Femur (tissue), 1 donor: ENCODE results near the gene EHBP1L1.

Experiments
- DNase-seq: peaks from one replicate; pipeline ENCODE4 v3.0.0-alpha.2; 2017

The EHBP1L1 gene

DNA sequence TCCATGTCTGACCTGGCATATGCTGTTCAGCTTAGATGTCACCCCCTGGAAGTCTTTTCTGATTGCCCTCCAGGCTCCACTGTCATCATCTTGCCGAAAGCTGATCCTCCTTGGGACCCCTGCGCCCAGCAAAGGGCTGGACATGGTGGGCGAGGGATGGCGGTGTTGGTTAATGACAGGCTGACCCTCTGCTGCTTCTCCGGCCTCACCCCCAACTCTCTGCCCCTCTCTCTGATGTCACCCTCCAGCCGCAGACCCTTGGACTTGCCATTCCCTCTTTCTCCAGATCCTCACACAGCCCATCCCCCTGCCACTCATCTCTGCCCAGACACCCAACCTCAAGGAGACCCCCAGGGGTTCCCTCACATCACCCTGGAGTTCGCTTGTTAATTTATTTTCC is 2.3 kb downstream of the EHBP1L1 start:
- no peak for DNase-seq

GRCh38 chr11:65578667-65579066 is 2.8 kb downstream of the EHBP1L1 start:
- DNase-seq: no peak

DNA sequence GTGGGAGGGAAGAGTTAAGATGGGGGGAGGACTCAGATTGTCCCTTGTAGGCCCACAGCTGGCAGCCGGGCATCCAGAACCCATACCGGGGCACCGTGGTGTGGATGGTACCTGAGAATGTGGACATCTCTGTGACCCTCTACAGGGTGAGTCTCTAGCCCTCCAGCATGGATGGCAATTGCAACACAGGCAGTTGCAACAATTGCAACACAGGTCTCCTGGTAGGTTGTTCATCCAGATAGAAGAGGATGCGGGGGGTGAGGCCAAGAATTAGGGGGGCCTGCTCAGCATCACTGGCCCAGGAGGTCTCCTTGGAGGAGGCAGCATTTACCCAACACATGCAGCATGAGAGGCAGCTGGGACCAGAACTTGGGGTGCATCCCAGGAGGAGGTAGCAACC is 3.4 kb downstream of the EHBP1L1 start:
- DNase-seq: no peak

- no peak for DNase-seq
Observed at GRCh38 chr11:65580031-65580692, 4.3 kb downstream of the EHBP1L1 start.

DNA sequence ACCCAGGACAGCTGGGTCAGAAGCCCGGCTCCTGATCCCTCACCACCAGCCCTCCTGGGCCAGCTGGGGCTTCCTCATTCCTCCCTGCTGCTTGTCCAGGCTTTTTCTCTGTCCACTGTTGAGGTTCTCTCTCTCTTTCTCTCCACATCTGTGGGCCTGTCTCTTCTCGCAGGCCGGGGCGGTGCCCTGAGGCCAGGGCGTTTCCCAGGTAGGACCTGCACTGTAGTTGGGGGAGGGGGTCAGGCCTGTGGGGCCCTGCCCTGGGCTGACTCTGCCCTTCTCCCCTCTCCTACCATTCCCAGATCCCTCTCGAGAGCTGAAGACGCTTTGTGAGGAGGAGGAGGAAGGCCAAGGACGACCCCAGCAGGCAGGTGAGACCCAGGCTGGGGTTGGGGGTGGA is 4.9 kb downstream of the EHBP1L1 start:
- no peak for DNase-seq

- no peak for DNase-seq
Observed at GRCh38 chr11:65581928-65582327, 6.1 kb downstream of the EHBP1L1 start.

DNA sequence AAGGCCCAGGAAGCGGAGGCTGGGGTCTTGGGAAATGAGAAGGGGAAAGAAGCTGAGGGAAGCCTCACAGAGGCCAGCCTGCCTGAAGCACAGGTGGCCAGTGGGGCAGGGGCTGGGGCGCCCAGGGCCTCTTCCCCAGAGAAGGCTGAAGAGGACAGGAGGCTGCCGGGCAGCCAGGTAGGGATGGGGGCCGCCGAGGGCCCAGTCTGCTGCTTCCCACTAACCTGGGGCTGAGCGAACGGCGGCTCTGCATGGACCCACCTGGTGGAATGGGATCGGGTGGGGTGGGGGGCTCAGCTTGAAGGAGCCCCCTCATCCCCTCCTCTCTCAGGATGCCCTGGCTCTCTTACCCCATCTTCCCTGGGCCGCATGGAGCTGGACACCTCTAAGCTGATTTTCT is 7.7 kb downstream of the EHBP1L1 start:
- no peak for DNase-seq

- no peak for DNase-seq
Observed at GRCh38 chr11:65584106-65584505, 8.3 kb downstream of the EHBP1L1 start.

DNA sequence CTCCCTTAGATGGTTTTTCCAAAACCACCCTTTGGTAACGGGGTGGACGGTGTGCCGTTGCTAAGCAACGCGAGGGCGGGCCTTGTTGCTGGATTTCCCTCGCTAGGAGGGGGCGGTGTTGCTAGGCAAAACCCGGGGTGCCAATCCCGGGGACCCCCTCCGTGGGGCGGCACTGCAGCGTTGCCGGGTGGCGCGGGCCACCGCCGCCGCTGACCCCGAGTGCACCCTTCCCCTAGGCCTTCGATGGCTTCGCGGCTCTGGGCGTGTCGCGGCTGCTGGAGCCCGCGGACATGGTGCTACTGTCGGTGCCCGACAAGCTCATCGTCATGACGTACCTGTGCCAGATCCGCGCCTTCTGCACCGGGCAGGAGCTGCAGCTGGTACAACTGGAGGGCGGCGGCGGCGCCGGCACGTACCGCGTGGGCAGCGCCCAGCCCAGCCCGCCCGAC is 8.9 kb downstream of the EHBP1L1 start:
- DNase-seq: peak; percentile 55

GRCh38 chr11:65585396-65586246 is 9.8 kb downstream of the EHBP1L1 start:
- DNase-seq: no peak

DNA sequence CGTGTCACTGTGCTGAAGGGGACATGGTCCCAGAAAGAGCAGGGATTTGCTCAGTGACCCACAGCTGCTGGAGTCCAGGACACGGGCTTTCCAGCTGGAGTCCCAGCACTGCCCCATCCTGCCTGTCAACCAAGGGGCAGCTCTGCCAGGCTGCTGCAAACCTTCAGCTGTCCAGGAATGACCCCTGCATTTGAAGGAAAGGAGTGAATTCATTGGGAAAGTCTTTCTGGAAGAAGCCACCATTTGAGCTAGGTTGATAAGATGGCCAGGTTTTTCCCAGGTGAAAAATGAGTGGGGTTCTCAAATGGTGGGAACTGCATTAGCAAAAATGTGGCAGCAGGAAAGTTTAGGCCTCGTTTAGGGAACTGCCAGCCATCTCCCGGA is 10.4 kb downstream of the EHBP1L1 start:
- no peak for DNase-seq

DNA sequence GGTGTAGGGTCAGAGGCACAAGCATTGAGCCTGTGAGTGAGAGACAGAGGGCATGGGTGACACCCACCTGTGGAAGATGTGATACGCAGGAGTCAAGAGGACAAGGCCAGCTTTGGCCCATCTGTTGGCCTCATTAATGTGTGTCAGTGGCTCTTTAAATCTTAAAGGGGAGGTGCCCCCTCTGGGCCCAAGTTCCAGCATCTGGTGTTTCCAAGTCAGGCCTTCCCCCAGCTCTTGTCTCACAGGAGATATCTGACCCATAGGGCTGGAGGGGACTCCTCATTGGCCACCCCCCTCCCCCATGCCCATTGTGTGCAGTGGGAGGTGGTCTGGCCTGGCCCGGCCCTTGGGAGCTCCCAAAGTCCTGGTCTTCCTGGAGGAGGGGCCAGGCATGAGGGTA is 10.8 kb downstream of the EHBP1L1 start:
- no peak for DNase-seq

GRCh38 chr11:65588199-65589054 is 12.6 kb downstream of the EHBP1L1 start:
- peak; percentile 75 for DNase-seq

DNA sequence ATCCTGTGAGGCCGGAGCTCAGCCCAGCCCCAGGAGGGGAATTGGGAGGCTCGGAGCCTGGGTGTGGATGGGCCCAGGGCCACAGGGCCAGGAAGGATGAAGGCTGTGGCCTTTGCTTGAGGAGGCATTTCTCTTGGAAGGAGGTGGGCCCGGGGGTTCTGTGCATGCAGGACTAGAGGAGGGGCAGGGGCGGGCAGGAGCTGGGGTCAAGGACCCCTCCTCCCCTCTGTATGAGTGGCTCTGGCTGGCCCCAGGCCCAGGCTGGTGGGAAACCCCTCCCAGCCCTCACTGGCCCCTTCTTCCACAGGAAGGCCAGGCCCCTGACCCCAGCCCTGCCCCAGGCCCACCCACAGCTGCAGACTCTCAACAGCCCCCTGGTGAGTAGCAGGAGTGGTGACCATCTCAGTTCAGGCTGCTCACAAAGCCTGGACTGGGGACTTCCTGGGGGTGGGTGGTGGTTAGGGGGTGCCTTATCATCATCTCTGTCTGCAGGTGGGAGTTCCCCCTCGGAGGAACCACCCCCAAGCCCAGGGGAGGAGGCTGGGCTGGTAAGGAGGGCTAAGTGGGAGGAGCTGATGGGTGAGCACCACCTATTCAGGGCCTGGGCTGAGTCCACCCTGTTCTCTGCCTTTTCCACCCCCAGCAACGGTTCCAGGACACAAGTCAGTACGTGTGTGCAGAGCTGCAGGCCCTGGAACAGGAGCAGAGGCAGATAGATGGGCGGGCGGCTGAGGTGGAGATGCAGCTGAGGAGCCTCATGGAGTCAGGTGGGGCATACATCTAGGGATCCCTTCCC is 13.8 kb downstream of the EHBP1L1 start:
- DNase-seq: no peak

DNA sequence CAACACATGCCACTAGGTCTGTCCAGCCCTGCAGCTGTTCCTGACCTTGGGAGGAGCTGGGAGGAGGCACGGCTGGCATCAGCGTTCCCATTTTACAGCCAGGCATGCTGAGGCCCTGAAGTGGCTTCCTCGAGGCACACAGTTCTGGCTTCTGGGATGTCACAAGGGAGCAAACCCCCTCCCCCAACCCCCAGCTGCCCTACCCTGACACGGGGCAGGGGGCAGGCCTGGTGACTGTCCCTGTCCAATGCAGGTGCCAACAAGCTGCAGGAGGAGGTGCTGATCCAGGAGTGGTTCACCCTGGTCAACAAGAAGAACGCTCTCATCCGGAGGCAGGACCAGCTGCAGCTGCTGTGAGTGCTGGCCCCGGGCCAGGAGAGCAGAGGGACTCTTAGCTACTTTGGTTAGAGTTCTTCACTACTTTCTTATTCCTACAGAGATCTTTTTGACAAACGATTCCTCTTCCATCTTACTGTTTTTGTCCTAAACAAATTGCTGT is 14.4 kb downstream of the EHBP1L1 start:
- peak; percentile 87 for DNase-seq

- no peak for DNase-seq
Observed at GRCh38 chr11:65591939-65592857, 16.3 kb downstream of the EHBP1L1 start.

- DNase-seq: no peak
Observed at GRCh38 chr11:65592858-65593517, 17.1 kb downstream of the EHBP1L1 start.

- no peak for DNase-seq
Observed at GRCh38 chr11:65593518-65594414, 17.9 kb downstream of the EHBP1L1 start.

GRCh38 chr11:65595131-65595530 is 19.3 kb downstream of the EHBP1L1 start:
- no peak for DNase-seq
